SH-SY5Y (cell line): ENCODE measurements around the gene ZSCAN32.

Source experiments
- GATA2 ChIP-seq: IDR thresholded peaks from 2 replicates; pipeline ENCODE4 v1.6.1; 2011; ENCODE audit warnings: mild to moderate bottlenecking, low read depth, low read length
- GATA3 ChIP-seq: IDR thresholded peaks from 2 replicates; pipeline ENCODE4 v1.6.1; 2011; ENCODE audit warnings: low read depth, mild to moderate bottlenecking, low read length, moderate library complexity

GRCh38 chr16:3401719-3402397 is 1.1 kb upstream of the ZSCAN32 start:
- TF ChIP-seq GATA2 (no peak), GATA3 (no peak)
